ENCODE data around the gene ENTPD2.
"Not testable (repeated sequence)": the region's sequence is repeated elsewhere in the genome, so short reads cannot be mapped to it uniquely, and the experiment has no call there.

The ENTPD2 gene

DNA sequence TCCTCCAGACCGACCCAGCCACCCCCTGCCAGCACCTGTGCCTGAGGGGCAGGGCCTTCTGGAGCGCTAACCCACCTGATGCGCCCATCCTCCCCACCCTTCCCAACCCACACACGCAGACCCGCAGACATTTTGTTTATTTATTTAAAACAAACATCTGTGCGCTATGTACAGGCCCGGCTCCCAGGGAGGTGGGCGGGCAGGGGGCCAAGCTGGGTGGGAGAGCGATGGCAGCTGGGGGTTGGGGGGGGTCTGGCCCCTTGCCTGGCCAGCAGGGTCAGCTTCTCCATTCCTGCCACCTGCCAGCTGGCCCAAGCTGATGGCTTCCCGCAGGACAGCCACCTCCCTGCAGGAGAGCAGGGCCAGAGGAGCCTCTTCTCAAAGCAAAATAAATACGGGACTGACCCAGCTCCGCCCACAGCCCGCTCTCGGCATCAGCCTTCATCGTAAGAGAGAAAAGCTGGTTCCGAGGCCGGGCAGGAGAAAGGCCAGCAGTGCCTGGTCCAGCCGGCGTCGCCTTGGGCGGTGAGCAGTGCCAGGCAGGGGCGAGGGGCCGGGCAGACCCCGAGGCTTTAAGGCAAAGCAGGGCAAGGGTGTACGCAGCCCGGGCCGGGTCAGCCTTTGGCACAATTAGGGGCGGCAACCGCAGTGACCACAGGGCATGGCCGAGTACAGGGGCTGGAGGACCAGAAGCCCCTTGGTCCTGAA lies 46.6 kb downstream of the ENTPD2 start:
- H3K4me3 ChIP-seq (ENCODE audit: low read depth, low read length): no peak overlapping the region
- no peak for DNase-seq (ENCODE audit: low read depth)
- TF ChIP-seq, protein P1, sequence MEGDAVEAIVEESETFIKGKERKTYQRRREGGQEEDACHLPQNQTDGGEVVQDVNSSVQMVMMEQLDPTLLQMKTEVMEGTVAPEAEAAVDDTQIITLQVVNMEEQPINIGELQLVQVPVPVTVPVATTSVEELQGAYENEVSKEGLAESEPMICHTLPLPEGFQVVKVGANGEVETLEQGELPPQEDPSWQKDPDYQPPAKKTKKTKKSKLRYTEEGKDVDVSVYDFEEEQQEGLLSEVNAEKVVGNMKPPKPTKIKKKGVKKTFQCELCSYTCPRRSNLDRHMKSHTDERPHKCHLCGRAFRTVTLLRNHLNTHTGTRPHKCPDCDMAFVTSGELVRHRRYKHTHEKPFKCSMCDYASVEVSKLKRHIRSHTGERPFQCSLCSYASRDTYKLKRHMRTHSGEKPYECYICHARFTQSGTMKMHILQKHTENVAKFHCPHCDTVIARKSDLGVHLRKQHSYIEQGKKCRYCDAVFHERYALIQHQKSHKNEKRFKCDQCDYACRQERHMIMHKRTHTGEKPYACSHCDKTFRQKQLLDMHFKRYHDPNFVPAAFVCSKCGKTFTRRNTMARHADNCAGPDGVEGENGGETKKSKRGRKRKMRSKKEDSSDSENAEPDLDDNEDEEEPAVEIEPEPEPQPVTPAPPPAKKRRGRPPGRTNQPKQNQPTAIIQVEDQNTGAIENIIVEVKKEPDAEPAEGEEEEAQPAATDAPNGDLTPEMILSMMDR (IDR thresholded peaks at IDR 0.05; ENCODE audit: insufficient read depth, low read depth, low read length, missing control alignments): no peak

DNA sequence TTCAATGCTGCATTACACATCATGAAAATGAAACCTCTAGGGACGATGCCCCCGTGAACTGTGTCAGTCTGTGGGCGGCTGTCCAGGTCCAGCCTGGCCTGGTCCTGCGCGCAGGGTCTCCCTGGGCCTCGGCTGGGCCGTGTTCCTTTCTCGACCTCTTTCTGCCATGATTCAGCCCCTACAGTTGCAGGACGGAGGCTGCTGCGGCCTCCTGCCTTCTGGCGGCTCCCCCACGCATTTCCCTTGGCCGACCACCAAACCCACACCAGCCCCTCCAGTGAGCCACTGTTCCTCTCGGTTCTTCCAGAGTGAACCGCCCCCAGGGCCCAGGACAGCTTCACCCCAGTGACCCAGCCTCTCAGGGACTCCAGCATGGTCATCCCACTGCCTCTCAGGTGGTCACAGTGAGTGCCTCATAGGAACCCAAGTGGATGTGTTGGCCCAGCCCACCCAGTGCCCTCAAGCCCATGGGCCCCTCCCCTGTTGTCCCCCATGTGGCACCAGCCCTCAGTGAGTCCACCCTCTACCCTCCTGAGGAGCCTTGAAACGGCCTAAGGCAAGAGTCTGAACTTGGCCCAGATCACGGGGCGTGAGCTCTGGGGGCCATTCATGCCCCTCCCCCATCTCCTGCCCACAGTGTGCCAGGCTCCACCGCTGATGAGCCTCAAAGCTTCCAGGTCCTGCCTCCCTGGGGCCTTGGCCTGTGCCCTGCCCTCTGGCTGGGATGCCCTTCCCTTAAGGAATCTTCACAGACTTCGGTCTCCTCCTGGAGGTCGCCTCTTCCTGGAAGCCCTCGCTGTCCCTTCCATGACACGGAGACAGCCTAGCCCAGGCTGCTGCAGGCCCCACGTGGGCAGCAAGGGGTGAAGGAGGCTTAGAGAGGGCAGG lies 47.5 kb downstream of the ENTPD2 start:
- DNase-seq (ENCODE audit: low read depth): no peak
- no peak overlapping the region for H3K4me3 ChIP-seq (ENCODE audit: low read depth, low read length)
- TF ChIP-seq, protein P1 (IDR thresholded peaks at IDR 0.05; ENCODE audit: insufficient read depth, low read depth, low read length, missing control alignments): no peak

DNA sequence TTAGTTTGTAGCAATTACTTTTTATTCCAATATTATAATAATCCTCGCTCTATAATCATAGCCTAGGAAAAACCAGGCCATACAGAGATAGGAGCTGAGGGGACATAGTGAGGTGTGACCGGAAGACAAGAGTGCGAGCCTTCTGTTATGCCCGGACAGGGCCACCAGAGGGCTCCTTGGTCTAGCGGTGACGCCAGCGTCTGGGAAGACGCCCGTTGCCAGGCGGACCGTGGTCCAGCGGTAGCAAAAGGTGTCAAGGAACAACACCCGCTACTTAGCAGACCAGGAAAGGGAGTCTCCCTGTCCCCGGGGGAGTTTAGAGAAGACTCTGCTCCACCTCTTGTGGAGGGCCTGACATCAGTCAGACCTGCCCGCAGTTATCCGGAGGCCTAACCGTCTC lies 49.6 kb downstream of the ENTPD2 start:
- not testable (repeated sequence) for DNase-seq (ENCODE audit: low read depth); H3K4me3 ChIP-seq (ENCODE audit: low read depth, low read length)
- TF ChIP-seq, protein P1 (IDR thresholded peaks at IDR 0.05; ENCODE audit: insufficient read depth, low read depth, low read length, missing control alignments): peak; percentile 24

DNA sequence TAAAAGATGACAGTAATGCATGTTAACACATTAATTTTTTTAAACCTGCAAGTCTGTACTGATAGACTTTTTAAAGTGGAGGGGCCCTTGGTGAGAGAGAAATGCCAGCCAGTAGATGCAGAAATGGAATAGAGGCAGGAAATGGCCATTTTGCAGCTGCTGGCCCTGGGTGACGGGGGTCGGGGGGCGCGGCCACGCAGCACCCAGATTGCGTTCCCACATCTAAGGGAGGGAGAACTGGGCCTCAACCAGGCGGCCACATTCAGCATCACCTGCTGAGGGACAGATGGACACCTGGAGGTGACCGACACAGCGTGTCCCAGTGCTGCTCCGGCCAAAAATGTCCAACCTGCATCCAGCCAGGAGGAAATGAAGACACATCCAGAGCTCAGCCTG lies 51.2 kb downstream of the ENTPD2 start:
- no peak for DNase-seq (ENCODE audit: low read depth)
- TF ChIP-seq, protein P1 (IDR thresholded peaks at IDR 0.05; ENCODE audit: insufficient read depth, low read depth, low read length, missing control alignments): no peak
- H3K4me3 ChIP-seq (ENCODE audit: low read depth, low read length): no peak overlapping the region

DNA sequence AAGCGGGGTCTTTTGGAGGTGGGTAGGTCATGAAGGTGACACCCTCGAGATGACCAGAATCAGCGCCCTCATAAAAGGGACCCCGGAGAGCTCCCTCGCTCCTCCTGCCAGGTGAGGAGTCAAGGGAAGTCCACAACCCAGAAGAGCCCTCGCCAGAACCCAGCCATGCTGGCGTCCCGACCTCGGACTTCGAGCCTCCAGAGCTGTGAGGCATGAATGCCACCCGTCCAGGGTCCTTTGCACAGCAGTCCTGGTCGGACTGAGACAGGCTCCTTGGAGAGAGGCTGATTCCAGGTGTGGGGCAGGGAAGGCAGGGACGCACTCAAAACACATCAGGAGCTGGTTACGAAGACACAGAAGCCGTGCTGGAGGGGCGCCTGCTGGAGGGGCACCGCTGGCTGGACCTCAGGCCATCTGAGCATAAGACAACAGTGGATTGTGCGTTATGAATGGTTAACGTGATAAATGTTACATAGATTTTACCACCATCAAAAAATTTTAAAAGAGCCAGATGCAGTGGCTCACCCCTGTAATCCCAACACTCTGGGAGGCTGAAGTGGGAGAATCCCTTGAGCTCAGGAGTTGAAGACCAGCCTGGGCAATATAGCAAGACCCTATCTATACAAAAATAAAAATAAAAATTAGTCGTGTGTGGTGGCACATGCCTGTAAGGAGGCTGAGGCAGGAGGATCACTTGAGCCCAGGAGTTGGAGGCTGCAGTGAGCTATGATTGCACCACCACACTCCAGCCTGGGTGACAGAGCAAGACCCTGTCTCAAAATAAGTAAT lies 51.8 kb downstream of the ENTPD2 start:
- no peak for DNase-seq (ENCODE audit: low read depth)
- no peak overlapping the region for H3K4me3 ChIP-seq (ENCODE audit: low read depth, low read length)
- TF ChIP-seq, protein P1 (IDR thresholded peaks at IDR 0.05; ENCODE audit: insufficient read depth, low read depth, low read length, missing control alignments): no peak

DNA sequence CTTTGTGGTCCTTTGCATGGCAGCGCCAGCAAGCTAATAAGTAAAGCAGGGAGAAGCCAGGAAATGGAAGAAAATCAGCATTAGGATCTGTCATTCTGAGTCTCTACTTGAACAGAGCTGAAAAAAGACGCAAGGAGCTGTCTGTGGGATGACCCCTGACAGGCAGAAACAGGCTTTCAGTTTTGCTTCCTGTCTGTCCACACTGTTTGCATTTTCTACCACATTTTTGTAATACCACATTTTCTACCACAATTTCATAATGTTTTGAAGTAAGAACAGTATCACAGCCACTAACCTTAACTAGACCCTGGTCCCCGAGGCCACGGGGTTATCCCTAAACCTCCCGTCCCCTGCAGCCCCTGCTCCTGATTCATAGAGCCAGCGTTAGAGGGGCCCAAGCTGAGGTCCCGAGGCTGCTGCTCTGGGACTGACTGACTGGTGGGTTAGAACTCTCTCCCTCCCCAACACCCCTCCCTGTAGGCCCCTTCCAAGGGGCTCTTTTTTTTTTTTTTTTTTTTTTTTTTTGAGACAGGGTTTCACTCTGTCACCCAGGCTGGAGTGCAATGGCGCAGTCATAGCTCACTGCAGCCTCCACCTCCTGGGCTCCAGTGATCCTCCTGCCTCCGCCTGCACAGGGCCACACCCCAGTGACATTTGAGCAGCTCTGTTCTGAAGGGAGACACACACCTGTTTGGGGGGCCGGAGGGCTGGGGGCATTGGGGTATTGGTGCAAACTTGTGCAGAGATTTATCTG lies 53.5 kb downstream of the ENTPD2 start:
- DNase-seq (ENCODE audit: low read depth): peak; percentile 89
- H3K4me3 ChIP-seq (ENCODE audit: low read depth, low read length): 0 out of 2 replicates have a peak overlapping the region, but pooled peaks have one; percentile 20
- TF ChIP-seq, protein P1 (IDR thresholded peaks at IDR 0.05; ENCODE audit: insufficient read depth, low read depth, low read length, missing control alignments): no peak

Measured in GM12865 (cell line).